Natural killer cell (primary cell): ENCODE data around the gene ELFN1. TPM values are rescaled to one million over a fixed set of nuclear protein-coding genes. Genes with fewer than 3 reads are reported as not detected.

Source experiments
- ATAC-seq, 3 donors: fragments of 150-1000 bp in 2 of 3; fragments of 200-7000 bp in 1 of 3; cut with Tn5 transposase; 1 replicate in 1 of 3; 2 replicates in 2 of 3; pipeline ENCODE4 v1.10.0; 2021; ENCODE audit warnings: mild to moderate bottlenecking in 2 of 3, moderate library complexity in 2 of 3
- DNase-seq, 2 donors: peaks; one replicate each; pipeline versions ENCODE4 v3.0.0 to v3.0.0-alpha.2; 2013 to 2021; ENCODE audit warnings: mixed read lengths in 1 of 2
- H3K27ac ChIP-seq: one replicate; pipeline ENCODE4 v1.5.1; 2013; ENCODE audit warnings: mild to moderate bottlenecking, low read length
- H3K27me3 ChIP-seq: one replicate; pipeline ENCODE4 v1.6.1; 2013; ENCODE audit warnings: low read length; ENCODE audit not compliant: control insufficient read depth, insufficient read depth
- H3K36me3 ChIP-seq: one replicate; pipeline ENCODE4 v1.6.1; 2013; ENCODE audit warnings: low read length; ENCODE audit not compliant: control insufficient read depth, insufficient read depth
- H3K4me1 ChIP-seq: one replicate; pipeline ENCODE4 v1.6.1; 2013; ENCODE audit warnings: low read length; ENCODE audit not compliant: control insufficient read depth, insufficient read depth
- H3K4me3 ChIP-seq: one replicate; pipeline ENCODE4 v1.5.1; 2013; ENCODE audit warnings: low read length
- H3K9me3 ChIP-seq: one replicate; pipeline ENCODE4 v1.6.1; 2013; ENCODE audit warnings: low read length; ENCODE audit not compliant: control insufficient read depth, insufficient read depth
- H3K27ac Mint-ChIP-seq, 2 donors: one replicate each; pipeline ENCODE4 v1.8.0; 2022; ENCODE audit warnings: mild to moderate bottlenecking in 2 of 2, mixed read lengths in 2 of 2, moderate library complexity in 1 of 2
- H3K27me3 Mint-ChIP-seq, 2 donors: one replicate each; pipeline ENCODE4 v1.8.0; 2022; ENCODE audit warnings: low read depth in 2 of 2, mixed read lengths in 2 of 2
- H3K36me3 Mint-ChIP-seq: one replicate; pipeline ENCODE4 v1.8.0; 2022; ENCODE audit warnings: mixed read lengths
- H3K4me1 Mint-ChIP-seq, 2 donors: one replicate each; pipeline ENCODE4 v1.8.0; 2022; ENCODE audit warnings: mixed read lengths in 2 of 2
- H3K4me3 Mint-ChIP-seq: one replicate; pipeline ENCODE4 v1.8.0; 2022; ENCODE audit warnings: mild to moderate bottlenecking, moderate library complexity, mixed read lengths
- H3K9me3 Mint-ChIP-seq, 2 donors: one replicate each; pipeline ENCODE4 v1.8.0; 2022; ENCODE audit warnings: mixed read lengths in 2 of 2
- CTCF ChIP-seq: fragments of 200-600 bp; IDR thresholded peaks from one replicate; pipeline ENCODE4 v1.8.0; 2022; ENCODE audit warnings: antibody characterized with exemption
- WGBS: methylation state at CpG from one replicate; pipeline ENCODE4 v1.1.7; 2013; ENCODE audit warnings: missing lambda C conversion rate; ENCODE audit not compliant: insufficient coverage; 5-methylcytosine and 5-hydroxymethylcytosine counted together
- intact Hi-C: fragments of 100-400 bp; cut with micrococcal nuclease; formaldehyde crosslinking; loops from one replicate; pipeline ENCODE4 v1.14.2; 2022
- total RNA-seq, 4 donors: library from RNA; stranded (reverse); fragments of 120-200 nt in 1 of 4; gene quantifications; one replicate each; pipeline versions ENCODE4 v1.2.3 to v1.2.4, GENCODE V29; 2013 to 2022

Gene ELFN1
- total RNA-seq, 3 donors from 2014 or later (not counting 1 experiment from before 2014, with no cell fraction given), result 0.30 to 0.45 TPM; not detected in 1

- peaks cover 10 to 14% of the 10 kb centered on the region in 2 donors for H3K4me1 Mint-ChIP-seq
- Histone ChIP-seq H3K9me3 (no peaks in the 10 kb centered on the region), H3K27ac (no peak overlapping the region), H3K4me1 (peaks cover 21% of the 10 kb centered on the region), H3K4me3 (no peak overlapping the region), H3K36me3 (no peaks in the 10 kb centered on the region), H3K27me3 (peaks cover 19% of the 10 kb centered on the region)
- ATAC-seq (no peak), DNase-seq (no peak)
- H3K27ac Mint-ChIP-seq, result no peak overlapping the region
- intact Hi-C loops, result no loop called here
- no peaks in the 10 kb centered on the region for H3K9me3 Mint-ChIP-seq
- no peak for TF ChIP-seq CTCF
- H3K36me3 Mint-ChIP-seq, result no peaks in the 10 kb centered on the region
- no peak overlapping the region for H3K4me3 Mint-ChIP-seq
- peaks cover 29 to 52% of the 10 kb centered on the region in 2 donors for H3K27me3 Mint-ChIP-seq
- 69% methylated on average over 3 of the region's 3 CpGs for WGBS
Measured at GRCh38 chr7:1662101-1662500, 8.0 kb upstream of the ELFN1 start.

GRCh38 chr7:1662767-1663166 is 7.3 kb upstream of the ELFN1 start:
- intact Hi-C loops, result no loop called here
- Histone ChIP-seq H3K9me3 (no peaks in the 10 kb centered on the region), H3K27me3 (peaks cover 23% of the 10 kb centered on the region), H3K4me3 (no peak overlapping the region), H3K4me1 (peaks cover 27% of the 10 kb centered on the region), H3K27ac (no peak overlapping the region), H3K36me3 (no peaks in the 10 kb centered on the region)
- TF ChIP-seq CTCF, result no peak
- no peaks in the 10 kb centered on the region for H3K9me3 Mint-ChIP-seq
- peaks cover 25 to 46% of the 10 kb centered on the region in 2 donors for H3K27me3 Mint-ChIP-seq
- peaks cover 11 to 16% of the 10 kb centered on the region in 2 donors for H3K4me1 Mint-ChIP-seq
- H3K27ac Mint-ChIP-seq, result no peak overlapping the region
- H3K36me3 Mint-ChIP-seq, result no peaks in the 10 kb centered on the region
- DNase-seq (no peak), ATAC-seq (no peak)
- H3K4me3 Mint-ChIP-seq, result peak overlapping the region; percentile 70
- 81% methylated on average over 13 of the region's 13 CpGs for whole genome bisulfite sequencing

- H3K4me1 Mint-ChIP-seq, result peaks cover 11 to 19% of the 10 kb centered on the region in 2 donors
- no peak overlapping the region for H3K27ac ChIP-seq
- peaks cover 23 to 44% of the 10 kb centered on the region in 2 donors for H3K27me3 Mint-ChIP-seq
- no peaks in the 10 kb centered on the region for H3K36me3 ChIP-seq
- no peaks in the 10 kb centered on the region for H3K36me3 Mint-ChIP-seq
- H3K4me3 Mint-ChIP-seq, result peak overlapping the region; percentile 70
- peaks cover 31% of the 10 kb centered on the region for H3K4me1 ChIP-seq
- H3K9me3 Mint-ChIP-seq, result no peaks in the 10 kb centered on the region
- no peaks in the 10 kb centered on the region for H3K9me3 ChIP-seq
- no peak for TF ChIP-seq CTCF
- intact Hi-C loops, result no loop called here
- 45% methylated on average over 11 of the region's 11 CpGs for WGBS
- no peak overlapping the region for H3K4me3 ChIP-seq
- ATAC-seq (peak; percentile 63 to 83 (median 68)), DNase-seq (peak in 1 of 2 donors; percentile 40)
- H3K27me3 ChIP-seq, result peaks cover 26% of the 10 kb centered on the region
- no peak overlapping the region for H3K27ac Mint-ChIP-seq
Measured at GRCh38 chr7:1663223-1663622, 6.9 kb upstream of the ELFN1 start.
